GM19238 (cell line): ENCODE data around the gene PCDHB9.
"Not testable (repeated sequence)": the region's sequence is repeated elsewhere in the genome, so short reads cannot be mapped to it uniquely, and the experiment has no call there.

ENCODE experiments used
- DNase-seq: peaks from one replicate; pipeline ENCODE4 v3.0.0; 2011; ENCODE audit warnings: low spot score; ENCODE audit not compliant: insufficient read length

The PCDHB9 gene

GRCh38 chr5:141186897-141187512 is at the start of gene PCDHB9:
Gene PCDHB9, plus strand, starts transcription at chr5:141187161. Its CDS starts 158 bp downstream, at chr5:141187319.
- no peak for DNase-seq

GRCh38 chr5:141137346-141137745 is 49.6 kb upstream of the PCDHB9 start:
- DNase-seq, result not testable (repeated sequence)

GRCh38 chr5:141149812-141150211 is 37.1 kb upstream of the PCDHB9 start, which contains the start of gene PCDHB6:
Gene PCDHB6, plus strand, starts transcription at chr5:141150057. Its CDS starts 201 bp downstream, at chr5:141150258.
- no peak for DNase-seq

GRCh38 chr5:141150224-141150992 is 36.6 kb upstream of the PCDHB9 start:
- no peak for DNase-seq

- no peak for DNase-seq
These were observed 36.0 kb upstream of the PCDHB9 start for GRCh38 chr5:141150993-141151325.

- DNase-seq, result not testable (repeated sequence)
These were observed 35.3 kb upstream of the PCDHB9 start for GRCh38 chr5:141151632-141152031.

GRCh38 chr5:141152096-141152495 is 34.9 kb upstream of the PCDHB9 start:
- DNase-seq, result not testable (repeated sequence)

- DNase-seq, result no peak
These were observed 31.2 kb upstream of the PCDHB9 start for GRCh38 chr5:141155540-141156374.

GRCh38 chr5:141157356-141157755 is 29.6 kb upstream of the PCDHB9 start:
- not testable (repeated sequence) for DNase-seq

GRCh38 chr5:141157901-141158300 is 29.1 kb upstream of the PCDHB9 start:
- DNase-seq, result not testable (repeated sequence)

GRCh38 chr5:141172381-141173204 is 14.4 kb upstream of the PCDHB9 start, which contains the start of gene PCDHB7:
Gene PCDHB7, plus strand, starts transcription at chr5:141172644. Its CDS starts 192 bp downstream, at chr5:141172836.
- DNase-seq, result no peak

- DNase-seq, result not testable (repeated sequence)
These were observed 12.5 kb upstream of the PCDHB9 start for GRCh38 chr5:141174291-141175104.

GRCh38 chr5:141175933-141176332 is 11.0 kb upstream of the PCDHB9 start:
- no peak for DNase-seq

- not testable (repeated sequence) for DNase-seq
These were observed 9.3 kb upstream of the PCDHB9 start, which contains the start of gene PCDHB8 for GRCh38 chr5:141177577-141178191. Gene PCDHB8, plus strand, starts transcription at chr5:141177790. Its CDS starts 245 bp downstream, at chr5:141178035.

- not testable (repeated sequence) for DNase-seq
These were observed 7.6 kb upstream of the PCDHB9 start for GRCh38 chr5:141179371-141179770.

- not testable (repeated sequence) for DNase-seq
These were observed 7.1 kb upstream of the PCDHB9 start for GRCh38 chr5:141179876-141180275.

- no peak for DNase-seq
These were observed 6.6 kb upstream of the PCDHB9 start for GRCh38 chr5:141180313-141180712.

- no peak for DNase-seq
These were observed 4.7 kb upstream of the PCDHB9 start, which contains the start of gene PCDHB16 for GRCh38 chr5:141182248-141182647. Gene PCDHB16, plus strand, starts transcription at chr5:141182387. Its CDS starts 173 bp downstream, at chr5:141182560.
